Panc1 (cell line): ENCODE results near the gene C19orf81.

Experiments used
- CTCF ChIP-seq: fragments of 450-650 bp; IDR thresholded peaks from 2 replicates; pipeline ENCODE4 v1.5.1; 2017; ENCODE audit warnings: mild to moderate bottlenecking
- TF ChIP-seq, protein P1 (sequence below), 2 experiments: IDR thresholded peaks; 2 replicates each; pipeline ENCODE4 v1.6.1; 2011 to 2012; ENCODE audit warnings: low read depth in 2 of 2, control low read depth in 1 of 2, low read length in 1 of 2, mild to moderate bottlenecking in 1 of 2, moderate library complexity in 1 of 2; ENCODE audit not compliant: insufficient read depth in 1 of 2

DNA sequence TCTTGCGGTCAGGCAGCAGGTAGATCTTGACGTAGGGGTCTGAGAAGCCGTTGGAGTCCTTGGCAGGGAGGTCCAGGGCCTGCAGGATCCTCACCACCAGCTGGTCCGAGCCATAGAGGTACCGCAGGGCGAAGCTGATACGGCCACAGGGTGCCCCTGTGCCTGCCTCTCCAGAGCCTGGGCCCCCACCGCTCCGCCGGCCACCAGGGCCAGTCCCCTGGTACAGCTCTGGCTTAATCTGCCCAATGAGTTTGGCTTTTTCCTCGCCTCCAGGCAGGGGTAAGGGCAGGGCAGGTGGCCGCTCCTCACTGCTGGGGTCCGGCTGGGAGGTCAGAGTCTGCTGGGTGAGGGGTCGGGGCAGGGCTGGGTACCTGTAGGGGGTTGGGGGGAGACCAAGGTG, 19.4 kb upstream of the C19orf81 start:
- TF ChIP-seq CTCF = no peak
- TF ChIP-seq, protein P1, sequence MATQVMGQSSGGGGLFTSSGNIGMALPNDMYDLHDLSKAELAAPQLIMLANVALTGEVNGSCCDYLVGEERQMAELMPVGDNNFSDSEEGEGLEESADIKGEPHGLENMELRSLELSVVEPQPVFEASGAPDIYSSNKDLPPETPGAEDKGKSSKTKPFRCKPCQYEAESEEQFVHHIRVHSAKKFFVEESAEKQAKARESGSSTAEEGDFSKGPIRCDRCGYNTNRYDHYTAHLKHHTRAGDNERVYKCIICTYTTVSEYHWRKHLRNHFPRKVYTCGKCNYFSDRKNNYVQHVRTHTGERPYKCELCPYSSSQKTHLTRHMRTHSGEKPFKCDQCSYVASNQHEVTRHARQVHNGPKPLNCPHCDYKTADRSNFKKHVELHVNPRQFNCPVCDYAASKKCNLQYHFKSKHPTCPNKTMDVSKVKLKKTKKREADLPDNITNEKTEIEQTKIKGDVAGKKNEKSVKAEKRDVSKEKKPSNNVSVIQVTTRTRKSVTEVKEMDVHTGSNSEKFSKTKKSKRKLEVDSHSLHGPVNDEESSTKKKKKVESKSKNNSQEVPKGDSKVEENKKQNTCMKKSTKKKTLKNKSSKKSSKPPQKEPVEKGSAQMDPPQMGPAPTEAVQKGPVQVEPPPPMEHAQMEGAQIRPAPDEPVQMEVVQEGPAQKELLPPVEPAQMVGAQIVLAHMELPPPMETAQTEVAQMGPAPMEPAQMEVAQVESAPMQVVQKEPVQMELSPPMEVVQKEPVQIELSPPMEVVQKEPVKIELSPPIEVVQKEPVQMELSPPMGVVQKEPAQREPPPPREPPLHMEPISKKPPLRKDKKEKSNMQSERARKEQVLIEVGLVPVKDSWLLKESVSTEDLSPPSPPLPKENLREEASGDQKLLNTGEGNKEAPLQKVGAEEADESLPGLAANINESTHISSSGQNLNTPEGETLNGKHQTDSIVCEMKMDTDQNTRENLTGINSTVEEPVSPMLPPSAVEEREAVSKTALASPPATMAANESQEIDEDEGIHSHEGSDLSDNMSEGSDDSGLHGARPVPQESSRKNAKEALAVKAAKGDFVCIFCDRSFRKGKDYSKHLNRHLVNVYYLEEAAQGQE (IDR thresholded peaks at IDR 0.05; ENCODE audit: insufficient read depth in 1 of 2, low read depth in 2 of 2, low read length in 1 of 2) = no peak
